IMR-90 (cell line): ENCODE results near the gene SDK1. TPM values are rescaled to one million over a fixed set of nuclear protein-coding genes. Genes with fewer than 3 reads are reported as not detected.

ENCODE experiments used
- ATAC-seq: fragments of 200-7000 bp; cut with Tn5 transposase; 2 replicates; pipeline ENCODE4 v1.9.1; 2020; ENCODE audit warnings: low read depth, mild to moderate bottlenecking, moderate library complexity
- BruUV-seq: library from RNA; stranded (reverse); fragments of 400-500 nt; replicated peaks from 2 replicates; lab custom pipeline; 2021; lab: Mats Ljungman, UMichigan
- CTCF ChIA-PET: fragments of 300-600 bp; formaldehyde crosslinking; extraction: SDS; loops from one replicate; lab custom pipeline; 2021; ENCODE audit warnings: antibody characterized with exemption; lab: Yijun Ruan, JAX
- POLR2A ChIA-PET: fragments of 300-600 bp; sonication (Branson Sonifier 250); formaldehyde crosslinking; loops from one replicate; lab custom pipeline; 2022; ENCODE audit warnings: antibody characterized with exemption; ENCODE audit not compliant: unreplicated experiment; lab: Charles Lee
- DNase-seq: peaks from one replicate; pipeline ENCODE4 v3.0.0; 2013
- H2AFZ ChIP-seq: replicated peaks from 2 replicates; pipeline ENCODE3; 2013; ENCODE audit warnings: low read length, mild to moderate bottlenecking; ENCODE audit not compliant: poor library complexity
- H2AK5ac ChIP-seq: 2 replicates; pipeline ENCODE4 v1.6.1; 2013; ENCODE audit warnings: low read depth, low read length, inconsistent platforms
- H2AK9ac ChIP-seq: replicated peaks from 2 replicates; pipeline ENCODE3; 2013; ENCODE audit warnings: mild to moderate bottlenecking, low read depth, low read length, moderate library complexity; ENCODE audit not compliant: poor library complexity
- H2BK120ac ChIP-seq: 2 replicates; pipeline ENCODE4 v1.6.1; 2013; ENCODE audit warnings: low read depth, low read length, inconsistent platforms
- H2BK15ac ChIP-seq: 3 replicates; pipeline ENCODE4 v1.6.1; 2013; ENCODE audit warnings: low read depth, low read length, inconsistent platforms
- H2BK20ac ChIP-seq: 2 replicates; pipeline ENCODE4 v1.6.1; 2013; ENCODE audit warnings: low read depth, mild to moderate bottlenecking, inconsistent platforms, low read length, moderate library complexity
- H2BK5ac ChIP-seq: 2 replicates; pipeline ENCODE4 v1.6.1; 2013; ENCODE audit warnings: mild to moderate bottlenecking, low read depth, low read length, inconsistent platforms; ENCODE audit not compliant: poor library complexity, severe bottlenecking
- H3K14ac ChIP-seq: replicated peaks from 2 replicates; pipeline ENCODE4 v1.6.1; 2013; ENCODE audit warnings: low read depth, low read length, inconsistent platforms
- H3K18ac ChIP-seq: 2 replicates; pipeline ENCODE4 v1.6.1; 2013; ENCODE audit warnings: low read depth, low read length, control low read depth
- H3K23ac ChIP-seq: 2 replicates; pipeline ENCODE4 v1.6.1; 2013; ENCODE audit warnings: low read depth, low read length, inconsistent platforms
- H3K27ac ChIP-seq: 2 replicates; pipeline ENCODE4 v1.5.1; 2013; ENCODE audit warnings: mild to moderate bottlenecking, control low read depth, low read length; ENCODE audit not compliant: insufficient read depth
- H3K27me3 ChIP-seq: 2 replicates; pipeline ENCODE4 v1.6.1; 2013; ENCODE audit warnings: low read length; ENCODE audit not compliant: control insufficient read depth, insufficient read depth
- H3K36me3 ChIP-seq: 2 replicates; pipeline ENCODE4 v1.6.1; 2013; ENCODE audit warnings: low read length, mixed read lengths; ENCODE audit not compliant: control insufficient read depth, insufficient read depth
- H3K4ac ChIP-seq: 2 replicates; pipeline ENCODE4 v1.6.1; 2013; ENCODE audit warnings: low read depth, low read length, inconsistent platforms
- H3K4me1 ChIP-seq: 2 replicates; pipeline ENCODE4 v1.6.1; 2013; ENCODE audit warnings: low read length, mixed read lengths; ENCODE audit not compliant: control insufficient read depth, insufficient read depth
- H3K4me2 ChIP-seq: 2 replicates; pipeline ENCODE4 v1.6.1; 2013; ENCODE audit warnings: low read depth, mild to moderate bottlenecking, control low read depth, low read length, moderate library complexity
- H3K4me3 ChIP-seq: 2 replicates; pipeline ENCODE4 v1.5.1; 2013; ENCODE audit warnings: low read depth, mild to moderate bottlenecking, control low read depth, low read length, moderate library complexity; ENCODE audit not compliant: insufficient read depth
- H3K56ac ChIP-seq: 2 replicates; pipeline ENCODE4 v1.6.1; 2013; ENCODE audit warnings: low read length, inconsistent platforms; ENCODE audit not compliant: insufficient read depth; ENCODE audit errors: extremely low read depth
- H3K79me1 ChIP-seq, 2 experiments: 2 replicates each; pipeline ENCODE4 v1.6.1; 2013; ENCODE audit warnings: low read length in 2 of 2, inconsistent platforms in 1 of 2, low read depth in 1 of 2
- H3K9ac ChIP-seq: 2 replicates; pipeline ENCODE4 v1.6.1; 2013; ENCODE audit warnings: low read depth, low read length, control low read depth
- H3K9me1 ChIP-seq: 2 replicates; pipeline ENCODE4 v1.6.1; 2013; ENCODE audit warnings: low read length, inconsistent platforms; ENCODE audit not compliant: insufficient read depth
- H3K9me3 ChIP-seq: 2 replicates; pipeline ENCODE4 v1.6.1; 2013; ENCODE audit warnings: low read length; ENCODE audit not compliant: control insufficient read depth, insufficient read depth
- H4K20me1 ChIP-seq: 2 replicates; pipeline ENCODE4 v1.6.1; 2013; ENCODE audit warnings: low read length, inconsistent platforms; ENCODE audit not compliant: insufficient read depth
- H4K5ac ChIP-seq: 2 replicates; pipeline ENCODE4 v1.6.1; 2013; ENCODE audit warnings: mild to moderate bottlenecking, low read depth, low read length, control low read depth
- H4K8ac ChIP-seq, 2 experiments: 2 replicates each; pipeline ENCODE4 v1.6.1; 2013; ENCODE audit warnings: low read depth in 2 of 2, low read length in 2 of 2, control low read depth in 1 of 2, inconsistent platforms in 1 of 2
- H4K91ac ChIP-seq: 2 replicates; pipeline ENCODE4 v1.6.1; 2013; ENCODE audit warnings: low read depth, low read length, inconsistent platforms; ENCODE audit not compliant: insufficient read depth
- BHLHE40 ChIP-seq: fragments of 150-350 bp; IDR thresholded peaks from 2 replicates; pipeline ENCODE4 v1.6.1; 2016; ENCODE audit warnings: mild to moderate bottlenecking, low read depth, low read length
- CEBPB ChIP-seq: IDR thresholded peaks from 2 replicates; pipeline ENCODE4 v1.6.1; 2012; ENCODE audit warnings: low read depth, low read length, improper control_type of control experiment
- CHD1 ChIP-seq: IDR thresholded peaks from 2 replicates; pipeline ENCODE4 v1.6.1; 2012; ENCODE audit warnings: low read depth, low read length, improper control_type of control experiment
- CTCF ChIP-seq: conservative IDR thresholded peaks from 2 replicates; pipeline ENCODE4 v1.5.1; 2012; ENCODE audit warnings: mild to moderate bottlenecking, low read depth, low read length, improper control_type of control experiment
- FOS ChIP-seq: fragments of 150-350 bp; IDR thresholded peaks from 2 replicates; pipeline ENCODE4 v1.6.1; 2016; ENCODE audit warnings: low read depth, low read length
- MAFK ChIP-seq: IDR thresholded peaks from 2 replicates; pipeline ENCODE4 v1.6.1; 2012; ENCODE audit warnings: low read depth, low read length, improper control_type of control experiment
- MAZ ChIP-seq: IDR thresholded peaks from 2 replicates; pipeline ENCODE4 v1.6.1; 2012; ENCODE audit warnings: low read depth, mild to moderate bottlenecking, low read length, improper control_type of control experiment, moderate library complexity, borderline replicate concordance
- MXI1 ChIP-seq: IDR thresholded peaks from 2 replicates; pipeline ENCODE4 v1.6.1; 2012; ENCODE audit warnings: low read depth, mild to moderate bottlenecking, low read length, moderate library complexity, borderline replicate concordance
- NFE2L2 ChIP-seq: fragments of 150-350 bp; IDR thresholded peaks from 2 replicates; pipeline ENCODE4 v1.6.1; 2016; ENCODE audit warnings: low read depth, mild to moderate bottlenecking, low read length
- POLR2A ChIP-seq: IDR thresholded peaks from 2 replicates; pipeline ENCODE4 v1.6.1; 2012; ENCODE audit warnings: mild to moderate bottlenecking, low read depth, low read length
- RAD21 ChIP-seq: IDR thresholded peaks from 2 replicates; pipeline ENCODE4 v1.6.1; 2012; ENCODE audit warnings: low read length, improper control_type of control experiment
- RCOR1 ChIP-seq: IDR thresholded peaks from 2 replicates; pipeline ENCODE4 v1.6.1; 2012; ENCODE audit warnings: mild to moderate bottlenecking, low read length, improper control_type of control experiment; ENCODE audit not compliant: insufficient replicate concordance
- SMC3 ChIP-seq: fragments of 150-350 bp; IDR thresholded peaks from 2 replicates; pipeline ENCODE4 v1.6.1; 2016; ENCODE audit warnings: low read depth, mild to moderate bottlenecking, antibody characterized with exemption, low read length, moderate library complexity
- WGBS, 2 experiments: methylation state at CpG; one replicate each; pipeline versions ENCODE4 v1.1.5 to v1.1.7; 2013; ENCODE audit warnings: missing lambda C conversion rate in 2 of 2; ENCODE audit not compliant: insufficient read length in 1 of 2; ENCODE audit errors: extremely low coverage in 2 of 2; 5-methylcytosine and 5-hydroxymethylcytosine counted together
- dilution Hi-C: fragments of 300-500 bp; cut with HindIII; formaldehyde crosslinking; loops from one replicate; pipeline ENCODE4 v1.14.3; 2018; ENCODE audit warnings: low sequenced_read_pairs; ENCODE audit not compliant: unreplicated experiment
- in situ Hi-C: fragments of 300-500 bp; cut with MboI; formaldehyde crosslinking; loops from 3 replicates; pipeline ENCODE4 v1.14.3; 2019; ENCODE audit warnings: low sequenced_read_pairs, inconsistent platforms, mixed read lengths
- intact Hi-C: fragments of 100-400 bp; cut with micrococcal nuclease; formaldehyde crosslinking; loops from 2 replicates; pipeline ENCODE4 v1.10.0; 2022
- polyA plus RNA-seq, 3 experiments: library from polyadenylated mRNA; depleted of rRNA; stranded (reverse); fragments of >200 nt; gene quantifications; 2 replicates each; pipeline ENCODE4 v1.2.3, GENCODE V29; 2012; ENCODE audit warnings: low replicate concordance in 1 of 3
- total RNA-seq: library from RNA; depleted of rRNA; stranded (reverse); fragments of >200 nt; gene quantifications from 2 replicates; pipeline ENCODE4 v1.2.3, GENCODE V29; 2012
- TF ChIP-seq, protein P1 (sequence below): fragments of 150-350 bp; IDR thresholded peaks from 2 replicates; pipeline ENCODE4 v1.6.1; 2016; ENCODE audit warnings: low read depth, mild to moderate bottlenecking, low read length, moderate library complexity, borderline replicate concordance
- TF ChIP-seq, protein P2 (sequence below): fragments of 150-350 bp; IDR thresholded peaks from 2 replicates; pipeline ENCODE4 v1.6.1; 2017; ENCODE audit warnings: mild to moderate bottlenecking, antibody characterized with exemption, low read length, low read depth

Gene SDK1
- total and polyA plus RNA-seq, 2 of the 4 experiments (the other 2 are of a cell fraction): 1.5 to 1.6 TPM

DNA sequence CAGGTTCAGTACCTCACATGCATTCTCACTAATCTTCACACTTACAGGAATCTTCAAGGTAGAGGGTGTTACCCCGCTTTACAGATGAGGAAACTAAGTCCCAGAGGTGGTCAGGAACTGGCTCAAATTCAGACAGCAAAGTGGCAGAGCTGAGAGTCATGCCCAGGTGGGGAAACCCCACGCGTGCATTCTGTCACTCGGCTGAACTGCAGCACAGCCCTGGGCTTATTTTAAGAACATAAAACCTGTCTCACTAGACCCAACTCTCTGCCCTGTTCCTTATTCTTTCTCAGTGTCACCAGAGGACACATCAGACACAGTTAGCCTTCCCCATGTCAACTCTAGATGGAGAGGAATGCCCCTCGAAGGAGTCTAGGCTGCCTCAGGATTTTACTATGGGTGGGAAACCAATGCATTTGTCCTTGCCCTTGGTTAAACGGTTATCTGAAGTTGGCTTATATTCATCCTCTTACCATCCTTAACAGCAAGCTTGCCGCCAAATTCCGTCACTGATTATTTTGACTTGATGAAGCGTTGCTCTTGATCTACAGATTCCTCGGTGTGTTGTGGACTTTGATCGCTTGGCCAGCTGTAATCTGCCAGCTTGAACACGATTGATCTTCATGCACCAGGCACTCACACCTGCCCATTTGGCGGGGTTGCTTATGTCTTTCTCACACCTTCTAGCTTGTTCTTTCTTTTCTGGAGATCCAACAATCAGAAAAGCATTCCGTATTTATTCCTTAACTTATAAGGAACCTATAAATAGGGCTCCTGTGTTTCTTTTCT, 627.9 kb downstream of the SDK1 start:
- Histone ChIP-seq H4K20me1 (no peaks in the 10 kb centered on the region), H4K8ac (no peak overlapping the region), H2AFZ (no peak overlapping the region), H2BK15ac (no peak overlapping the region), H2BK120ac (no peak overlapping the region), H4K91ac (no peak overlapping the region), H3K27ac (no peak overlapping the region), H2AK5ac (no peak overlapping the region), H3K4me3 (no peak overlapping the region), H3K4me1 (no peaks in the 10 kb centered on the region), H3K36me3 (no peaks in the 10 kb centered on the region), H2BK20ac (no peak overlapping the region), H2AK9ac (no peak overlapping the region), H3K79me1 (no peaks in the 10 kb centered on the region), H3K56ac (no peak overlapping the region), H3K9me3 (no peaks in the 10 kb centered on the region; the same call in 1 of the 2 replicates), H3K4ac (no peak overlapping the region), H3K9ac (no peak overlapping the region), H4K5ac (no peak overlapping the region), H3K4me2 (no peak overlapping the region), H3K27me3 (no peaks in the 10 kb centered on the region), H2BK5ac (no peak overlapping the region), H3K23ac (no peak overlapping the region), H3K18ac (no peak overlapping the region), H3K14ac (no peak overlapping the region), H3K9me1 (no peaks in the 10 kb centered on the region)
- intact Hi-C loops: loop anchor here (10.0 kb wide), 1 partner anchor 546 kb away; no protein-coding TSS in a partner anchor
- DNase-seq: no peak
- POLR2A ChIA-PET: no interaction called here
- ATAC-seq: no peak
- no TSS peak for BruUV-seq
- CTCF ChIA-PET: interaction anchor here (0.6 kb wide), 1 partner anchor 38 kb away, joined by 3 read pairs; no protein-coding TSS in a partner anchor
- 50% methylated on average over 7 of the region's 14 CpGs; no CpG with 5 or more reads in 1 of the 2 experiments for WGBS, 2 experiments
- in situ Hi-C loops: no loop called here
- dilution Hi-C loops: no loop called here
- TF ChIP-seq CEBPB (no peak), MXI1 (no peak), RAD21 (no peak), POLR2A (no peak), CTCF (no peak), MAZ (no peak), FOS (no peak), CHD1 (no peak), RCOR1 (no peak), SMC3 (no peak), MAFK (no peak), BHLHE40 (no peak), NFE2L2 (no peak)
- TF ChIP-seq, protein P1, sequence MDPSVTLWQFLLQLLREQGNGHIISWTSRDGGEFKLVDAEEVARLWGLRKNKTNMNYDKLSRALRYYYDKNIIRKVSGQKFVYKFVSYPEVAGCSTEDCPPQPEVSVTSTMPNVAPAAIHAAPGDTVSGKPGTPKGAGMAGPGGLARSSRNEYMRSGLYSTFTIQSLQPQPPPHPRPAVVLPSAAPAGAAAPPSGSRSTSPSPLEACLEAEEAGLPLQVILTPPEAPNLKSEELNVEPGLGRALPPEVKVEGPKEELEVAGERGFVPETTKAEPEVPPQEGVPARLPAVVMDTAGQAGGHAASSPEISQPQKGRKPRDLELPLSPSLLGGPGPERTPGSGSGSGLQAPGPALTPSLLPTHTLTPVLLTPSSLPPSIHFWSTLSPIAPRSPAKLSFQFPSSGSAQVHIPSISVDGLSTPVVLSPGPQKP: no peak
- TF ChIP-seq, protein P2, sequence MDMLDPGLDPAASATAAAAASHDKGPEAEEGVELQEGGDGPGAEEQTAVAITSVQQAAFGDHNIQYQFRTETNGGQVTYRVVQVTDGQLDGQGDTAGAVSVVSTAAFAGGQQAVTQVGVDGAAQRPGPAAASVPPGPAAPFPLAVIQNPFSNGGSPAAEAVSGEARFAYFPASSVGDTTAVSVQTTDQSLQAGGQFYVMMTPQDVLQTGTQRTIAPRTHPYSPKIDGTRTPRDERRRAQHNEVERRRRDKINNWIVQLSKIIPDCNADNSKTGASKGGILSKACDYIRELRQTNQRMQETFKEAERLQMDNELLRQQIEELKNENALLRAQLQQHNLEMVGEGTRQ: no peak
